HFFc6 (cell line): ENCODE results near the gene CSE1L. TPM values are rescaled to one million over a fixed set of nuclear protein-coding genes. Genes with fewer than 3 reads are reported as not detected.
"Not testable (repeated sequence)": the region's sequence is repeated elsewhere in the genome, so short reads cannot be mapped to it uniquely, and the experiment has no call there.

Experiments
- DNase-seq: peaks from one replicate; pipeline ENCODE4 v3.0.0-alpha.2; 2018
- H3K27ac Mint-ChIP-seq: 2 replicates; pipeline ENCODE4 v1.8.0; 2020; ENCODE audit warnings: mild to moderate bottlenecking, mixed read lengths
- H3K27me3 Mint-ChIP-seq: 2 replicates; pipeline ENCODE4 v1.8.0; 2021; ENCODE audit warnings: mild to moderate bottlenecking, moderate library complexity, mixed read lengths; ENCODE audit not compliant: insufficient read depth
- H3K36me3 Mint-ChIP-seq: 2 replicates; pipeline ENCODE4 v1.8.0; 2021; ENCODE audit warnings: low read depth, mixed read lengths
- H3K4me1 Mint-ChIP-seq: 2 replicates; pipeline ENCODE4 v1.8.0; 2020; ENCODE audit warnings: low read depth, mixed read lengths
- H3K4me3 Mint-ChIP-seq: 2 replicates; pipeline ENCODE4 v1.8.0; 2020; ENCODE audit warnings: mild to moderate bottlenecking, moderate library complexity, mixed read lengths
- H3K9me3 Mint-ChIP-seq: 2 replicates; pipeline ENCODE4 v1.8.0; 2020; ENCODE audit warnings: mild to moderate bottlenecking, mixed read lengths
- total RNA-seq, 6 experiments: library from RNA; stranded (reverse); fragmentation: NEBNext Ultra II Directional; extraction: Animal tissue kit (Norgen Biotek cat#: 25700); gene quantifications; 2 replicates in 1 of 6; 3 replicates in 5 of 6; pipeline ENCODE4 v1.2.3, GENCODE V29; 2021
- TF ChIP-seq, protein P1 (sequence below): fragments of 200-600 bp; sonication (generic); IDR thresholded peaks from 2 replicates; pipeline ENCODE4 v1.5.0; 2021; ENCODE audit warnings: antibody characterized with exemption, mild to moderate bottlenecking

The CSE1L gene
- total RNA-seq, 6 experiments from 2014 or later: 77.7 to 118 (median 106) TPM

DNA sequence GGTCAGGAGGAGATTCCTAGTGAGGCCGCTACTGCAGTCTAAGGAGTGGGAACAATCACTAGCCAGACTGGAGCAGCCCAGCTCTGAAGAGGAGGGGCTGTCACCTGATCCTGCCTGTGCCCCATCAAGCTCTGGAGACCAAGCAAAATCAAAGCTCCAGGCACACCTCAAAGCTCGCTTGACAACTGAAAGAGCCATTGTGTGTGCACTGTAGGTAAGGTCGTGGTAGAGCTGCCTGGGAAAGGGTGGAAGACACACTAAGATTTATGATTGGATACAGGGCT is 58.2 kb downstream of the CSE1L start:
- TF ChIP-seq, protein P1, sequence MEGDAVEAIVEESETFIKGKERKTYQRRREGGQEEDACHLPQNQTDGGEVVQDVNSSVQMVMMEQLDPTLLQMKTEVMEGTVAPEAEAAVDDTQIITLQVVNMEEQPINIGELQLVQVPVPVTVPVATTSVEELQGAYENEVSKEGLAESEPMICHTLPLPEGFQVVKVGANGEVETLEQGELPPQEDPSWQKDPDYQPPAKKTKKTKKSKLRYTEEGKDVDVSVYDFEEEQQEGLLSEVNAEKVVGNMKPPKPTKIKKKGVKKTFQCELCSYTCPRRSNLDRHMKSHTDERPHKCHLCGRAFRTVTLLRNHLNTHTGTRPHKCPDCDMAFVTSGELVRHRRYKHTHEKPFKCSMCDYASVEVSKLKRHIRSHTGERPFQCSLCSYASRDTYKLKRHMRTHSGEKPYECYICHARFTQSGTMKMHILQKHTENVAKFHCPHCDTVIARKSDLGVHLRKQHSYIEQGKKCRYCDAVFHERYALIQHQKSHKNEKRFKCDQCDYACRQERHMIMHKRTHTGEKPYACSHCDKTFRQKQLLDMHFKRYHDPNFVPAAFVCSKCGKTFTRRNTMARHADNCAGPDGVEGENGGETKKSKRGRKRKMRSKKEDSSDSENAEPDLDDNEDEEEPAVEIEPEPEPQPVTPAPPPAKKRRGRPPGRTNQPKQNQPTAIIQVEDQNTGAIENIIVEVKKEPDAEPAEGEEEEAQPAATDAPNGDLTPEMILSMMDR: no peak
- Mint-ChIP-seq H3K4me1 (no peaks in the 10 kb centered on the region), H3K27me3 (no peaks in the 10 kb centered on the region; the same call in 1 of the 2 replicates), H3K9me3 (no peaks in the 10 kb centered on the region), H3K4me3 (no peak overlapping the region), H3K27ac (no peak overlapping the region), H3K36me3 (peaks cover 38% of the 10 kb centered on the region)
- no peak for DNase-seq

DNA sequence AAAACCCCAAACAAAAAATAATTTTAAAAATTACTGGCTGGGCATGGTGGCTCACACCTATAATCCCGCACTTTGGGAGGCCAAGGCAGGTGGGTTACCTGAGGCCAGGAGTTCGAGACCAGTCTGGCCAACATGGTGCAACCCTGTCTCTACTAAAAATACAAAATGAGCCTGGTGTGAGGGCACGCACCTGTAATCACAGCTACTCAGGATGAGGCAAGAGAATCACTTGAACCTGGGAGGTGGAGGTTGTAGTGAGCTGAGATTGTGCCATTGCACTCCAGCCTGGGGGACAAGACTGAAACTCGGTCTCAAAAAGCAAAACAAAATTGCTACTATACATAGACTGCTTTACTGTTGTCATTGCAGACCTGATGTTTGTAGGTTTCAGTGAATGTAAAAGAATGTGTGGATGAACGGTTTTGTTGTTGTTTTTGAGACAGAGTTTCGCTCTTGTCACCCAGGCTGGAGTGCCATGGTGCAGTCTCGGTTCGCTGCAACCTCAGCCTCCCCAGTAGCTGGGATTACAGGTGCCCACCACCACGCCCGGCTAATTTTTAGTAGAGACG is 59.0 kb downstream of the CSE1L start:
- H3K9me3 Mint-ChIP-seq, H3K27ac Mint-ChIP-seq, DNase-seq, H3K4me3 Mint-ChIP-seq, H3K4me1 Mint-ChIP-seq, H3K27me3 Mint-ChIP-seq: not testable (repeated sequence)
- H3K36me3 Mint-ChIP-seq: peaks cover 41% of the 10 kb centered on the region

DNA sequence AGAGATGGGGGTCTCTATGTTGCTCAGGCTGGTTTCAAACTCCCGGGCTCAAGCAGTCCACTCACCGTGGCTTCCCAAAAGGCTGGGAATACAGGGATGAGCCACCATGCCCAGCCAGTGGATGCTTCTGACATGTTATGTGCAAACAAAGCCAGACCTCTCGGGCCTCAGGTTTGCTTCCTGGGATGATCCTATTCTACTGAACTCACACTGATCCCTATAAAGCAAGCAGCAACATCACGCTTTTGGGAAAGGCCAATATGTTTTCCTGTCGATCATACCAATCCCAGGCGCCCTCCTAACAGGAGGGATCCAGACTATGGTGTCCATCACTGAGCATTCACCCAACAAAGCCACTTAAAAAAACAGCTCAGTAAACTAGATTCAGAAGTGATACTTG is 60.2 kb downstream of the CSE1L start:
- TF ChIP-seq, protein P1: no peak
- H3K27me3 Mint-ChIP-seq: no peaks in the 10 kb centered on the region
- no peak overlapping the region for H3K4me3 Mint-ChIP-seq
- peaks cover 49% of the 10 kb centered on the region for H3K36me3 Mint-ChIP-seq
- H3K9me3 Mint-ChIP-seq: no peaks in the 10 kb centered on the region
- no peak overlapping the region for H3K27ac Mint-ChIP-seq
- no peaks in the 10 kb centered on the region for H3K4me1 Mint-ChIP-seq
- no peak for DNase-seq

DNA sequence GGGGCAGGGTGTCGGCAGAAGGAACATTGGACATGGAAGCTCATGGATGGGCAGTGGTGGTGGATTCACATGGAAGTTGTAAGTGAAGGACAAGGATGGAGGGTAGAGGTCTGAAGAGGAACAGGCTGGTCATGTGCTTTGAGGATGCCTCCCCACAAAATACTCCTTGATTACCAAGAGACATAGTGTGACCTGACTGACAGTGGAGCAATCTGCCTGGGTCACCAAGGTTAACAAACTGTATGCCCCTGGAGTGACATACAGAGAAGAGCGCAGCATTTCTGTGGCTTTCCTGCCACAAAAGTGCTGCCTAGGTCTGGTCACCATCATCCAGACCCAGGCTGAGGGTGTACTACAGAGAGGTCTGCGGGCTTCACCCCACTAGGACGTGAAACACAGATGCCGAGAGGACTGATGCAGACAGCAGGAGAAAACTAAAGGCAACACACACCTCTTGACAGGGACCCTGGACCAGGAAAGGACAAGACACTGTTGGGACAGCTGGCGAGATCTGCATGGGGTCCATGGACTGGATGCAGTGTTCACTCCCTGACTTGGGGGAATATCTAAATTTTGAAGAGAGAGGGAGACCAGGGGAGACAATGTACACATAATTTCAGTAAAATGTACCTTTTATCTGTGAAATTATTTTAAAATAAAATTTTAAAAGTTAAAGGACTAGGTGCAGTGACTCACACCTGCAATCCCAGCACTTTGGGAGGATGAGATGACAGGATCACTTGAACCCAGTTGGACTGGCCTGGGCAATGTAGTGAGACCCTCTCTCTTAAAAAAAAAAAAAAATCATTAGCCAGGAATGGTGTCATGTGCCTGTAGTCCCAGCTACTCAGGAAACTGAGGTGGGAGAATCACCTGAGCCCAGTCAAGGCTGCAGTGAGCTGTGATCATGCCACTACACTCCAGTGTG is 64.9 kb downstream of the CSE1L start:
- no peak overlapping the region for H3K4me3 Mint-ChIP-seq
- peaks cover 17% of the 10 kb centered on the region for H3K4me1 Mint-ChIP-seq
- no peaks in the 10 kb centered on the region for H3K27me3 Mint-ChIP-seq
- TF ChIP-seq, protein P1: no peak
- H3K27ac Mint-ChIP-seq: peak overlapping the region; percentile 8; the same call in 1 of the 2 replicates
- H3K9me3 Mint-ChIP-seq: no peaks in the 10 kb centered on the region
- H3K36me3 Mint-ChIP-seq: peaks cover 40% of the 10 kb centered on the region
- no peak for DNase-seq

DNA sequence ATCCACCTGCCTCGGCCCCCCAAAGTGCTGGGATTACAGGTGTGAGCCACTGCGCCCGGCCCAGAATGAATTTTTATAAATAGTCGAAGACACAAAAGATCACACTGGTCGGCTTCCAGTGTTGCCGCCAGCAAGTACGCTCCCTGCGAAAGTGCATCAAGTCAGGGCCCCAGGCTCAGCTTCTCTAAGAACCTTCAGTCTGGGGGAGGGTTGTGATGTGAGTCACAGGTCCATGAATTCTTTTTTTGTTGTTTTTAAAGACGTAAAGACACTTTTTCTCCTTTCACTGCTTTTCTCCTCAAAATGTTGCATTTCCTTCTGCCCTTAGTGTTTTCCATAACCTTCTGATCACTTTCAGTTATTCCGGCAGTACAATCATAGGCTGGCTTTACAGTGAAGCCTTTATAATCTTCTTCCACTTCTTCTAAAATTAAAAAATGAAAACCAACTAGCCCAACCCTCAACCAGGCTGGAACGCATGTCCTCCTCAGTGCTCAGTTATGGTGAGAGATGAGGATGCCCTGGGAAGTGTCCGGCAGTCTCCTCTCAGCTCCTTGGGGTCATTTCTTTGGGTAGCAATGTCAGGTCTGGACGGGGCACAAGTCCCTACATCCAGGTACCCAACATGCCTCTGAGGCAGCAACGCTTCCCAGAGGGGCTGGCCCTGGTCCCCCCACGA is 66.6 kb downstream of the CSE1L start:
- H3K9me3 Mint-ChIP-seq: no peaks in the 10 kb centered on the region
- peaks cover 51% of the 10 kb centered on the region for H3K36me3 Mint-ChIP-seq
- TF ChIP-seq, protein P1: no peak
- no peak overlapping the region for H3K4me3 Mint-ChIP-seq
- H3K27ac Mint-ChIP-seq: peak overlapping the region; percentile 2; the same call in 1 of the 2 replicates
- H3K4me1 Mint-ChIP-seq: peaks cover 17% of the 10 kb centered on the region
- no peak for DNase-seq
- no peaks in the 10 kb centered on the region; the same call in 1 of the 2 replicates for H3K27me3 Mint-ChIP-seq

DNA sequence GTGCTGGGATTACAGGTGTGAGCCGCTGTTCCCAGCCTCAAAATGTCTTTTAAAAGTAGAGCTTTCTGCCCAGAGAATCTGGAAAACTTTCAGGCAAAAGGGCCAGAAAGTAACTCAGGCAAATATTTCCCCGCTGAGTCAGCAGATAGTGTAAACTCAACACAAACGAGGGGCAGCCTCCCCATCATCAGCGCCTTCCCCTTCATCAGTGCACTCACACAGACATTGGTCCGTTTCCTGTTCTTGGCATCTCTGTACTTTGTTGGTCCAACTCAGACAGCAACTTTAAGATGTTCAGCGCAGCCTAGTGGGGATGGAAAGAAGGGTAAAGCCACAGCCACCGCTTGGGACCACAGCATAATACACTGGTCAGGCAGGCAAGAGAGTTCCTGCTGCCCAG is 69.5 kb downstream of the CSE1L start:
- no peaks in the 10 kb centered on the region for H3K9me3 Mint-ChIP-seq
- H3K27me3 Mint-ChIP-seq: no peaks in the 10 kb centered on the region; the same call in none of the 2 replicates
- H3K4me3 Mint-ChIP-seq: no peak overlapping the region
- H3K27ac Mint-ChIP-seq: peak overlapping the region; percentile 2; the same call in 1 of the 2 replicates
- DNase-seq: peak; percentile 4
- peaks cover 56% of the 10 kb centered on the region for H3K36me3 Mint-ChIP-seq
- peaks cover 17% of the 10 kb centered on the region for H3K4me1 Mint-ChIP-seq
- TF ChIP-seq, protein P1: peak; percentile 24
